Brain microvascular endothelial cell (primary cell): ENCODE data around the gene DMXL1.
"Not testable (repeated sequence)": the region's sequence is repeated elsewhere in the genome, so short reads cannot be mapped to it uniquely, and the experiment has no call there.

Source experiments
- DNase-seq: peaks from one replicate; pipeline ENCODE4 v3.0.0-alpha.2; 2020
- H3K27ac ChIP-seq: fragments of 250-450 bp; sonication (Bioruptor Pico); 2 replicates; pipeline ENCODE4 v1.5.1; 2020; ENCODE audit warnings: mild to moderate bottlenecking, moderate library complexity
- H3K27me3 ChIP-seq: fragments of 250-450 bp; sonication (Bioruptor Pico); replicated peaks from 2 replicates; pipeline ENCODE4 v1.5.1; 2020; ENCODE audit warnings: mild to moderate bottlenecking
- H3K36me3 ChIP-seq: fragments of 250-450 bp; sonication (Bioruptor Pico); replicated peaks from 2 replicates; pipeline ENCODE4 v1.5.1; 2020; ENCODE audit warnings: mild to moderate bottlenecking
- H3K4me3 ChIP-seq: 2 replicates; pipeline ENCODE4 v1.5.1; 2011; ENCODE audit warnings: low read depth, mild to moderate bottlenecking, control low read depth, low read length, moderate library complexity
- in situ Hi-C: cut with HindIII; loops from 2 replicates; pipeline ENCODE4 v1.10.0; 2017; ENCODE audit warnings: low sequenced_read_pairs, low pct_ligation_motif_present
- TF ChIP-seq, protein P1 (sequence below): IDR thresholded peaks from 2 replicates; pipeline ENCODE4 v1.5.1; 2011; ENCODE audit warnings: low read depth, mild to moderate bottlenecking, moderate library complexity, low read length, control low read depth, inconsistent platforms; ENCODE audit errors: missing control alignments

The DMXL1 gene

DNA sequence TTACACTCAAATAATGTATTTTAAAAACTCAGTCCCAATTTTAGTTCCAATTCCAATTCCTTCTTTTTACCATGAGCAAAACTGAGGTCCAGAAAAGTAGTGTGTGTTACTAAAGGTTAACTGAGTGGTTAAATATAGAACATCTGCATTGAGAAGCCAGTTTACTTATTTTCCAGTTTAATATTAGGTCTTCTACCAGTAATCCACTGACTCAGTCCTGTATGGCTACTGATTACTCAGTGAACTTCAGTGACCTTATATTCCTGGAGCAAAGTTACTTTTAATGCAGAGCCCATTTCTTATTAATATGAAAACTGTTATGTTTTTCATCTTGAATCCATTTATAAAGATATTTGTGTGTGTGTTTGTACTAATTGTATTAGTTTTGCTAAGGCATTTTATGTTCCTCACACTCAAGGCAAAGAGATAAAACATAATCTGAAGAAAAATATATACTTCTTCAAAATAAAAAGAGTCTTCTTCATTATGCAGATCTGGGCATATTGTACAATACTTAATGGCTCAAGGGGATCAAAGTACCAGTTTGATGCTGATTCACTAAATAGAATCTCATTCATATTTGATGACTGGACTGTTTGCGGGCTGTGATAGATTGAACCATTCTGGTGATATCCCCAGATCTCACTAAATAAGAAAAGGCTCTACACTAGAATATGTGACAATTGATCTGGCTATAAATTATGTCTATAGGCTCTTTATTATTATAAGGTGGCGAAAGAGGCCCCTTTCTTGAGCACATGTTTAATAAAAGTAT, 60.8 kb downstream of the DMXL1 start:
- Histone ChIP-seq H3K27ac (no peak overlapping the region), H3K27me3 (no peaks in the 10 kb centered on the region), H3K4me3 (no peak overlapping the region), H3K36me3 (no peaks in the 10 kb centered on the region)
- DNase-seq: no peak
- in situ Hi-C loops: no loop called here
- TF ChIP-seq, protein P1, sequence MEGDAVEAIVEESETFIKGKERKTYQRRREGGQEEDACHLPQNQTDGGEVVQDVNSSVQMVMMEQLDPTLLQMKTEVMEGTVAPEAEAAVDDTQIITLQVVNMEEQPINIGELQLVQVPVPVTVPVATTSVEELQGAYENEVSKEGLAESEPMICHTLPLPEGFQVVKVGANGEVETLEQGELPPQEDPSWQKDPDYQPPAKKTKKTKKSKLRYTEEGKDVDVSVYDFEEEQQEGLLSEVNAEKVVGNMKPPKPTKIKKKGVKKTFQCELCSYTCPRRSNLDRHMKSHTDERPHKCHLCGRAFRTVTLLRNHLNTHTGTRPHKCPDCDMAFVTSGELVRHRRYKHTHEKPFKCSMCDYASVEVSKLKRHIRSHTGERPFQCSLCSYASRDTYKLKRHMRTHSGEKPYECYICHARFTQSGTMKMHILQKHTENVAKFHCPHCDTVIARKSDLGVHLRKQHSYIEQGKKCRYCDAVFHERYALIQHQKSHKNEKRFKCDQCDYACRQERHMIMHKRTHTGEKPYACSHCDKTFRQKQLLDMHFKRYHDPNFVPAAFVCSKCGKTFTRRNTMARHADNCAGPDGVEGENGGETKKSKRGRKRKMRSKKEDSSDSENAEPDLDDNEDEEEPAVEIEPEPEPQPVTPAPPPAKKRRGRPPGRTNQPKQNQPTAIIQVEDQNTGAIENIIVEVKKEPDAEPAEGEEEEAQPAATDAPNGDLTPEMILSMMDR: no peak

GRCh38 chr5:119135743-119136142, 64.9 kb downstream of the DMXL1 start:
- DNase-seq, H3K27ac ChIP-seq, H3K4me3 ChIP-seq, in situ Hi-C loops, H3K27me3 ChIP-seq, H3K36me3 ChIP-seq: not testable (repeated sequence)

- no peak overlapping the region for H3K27ac ChIP-seq
- in situ Hi-C loops: no loop called here
- no peaks in the 10 kb centered on the region for H3K36me3 ChIP-seq
- H3K27me3 ChIP-seq: no peaks in the 10 kb centered on the region
- TF ChIP-seq, protein P1: no peak
- H3K4me3 ChIP-seq: no peak overlapping the region
- no peak for DNase-seq
These were observed 65.9 kb downstream of the DMXL1 start for GRCh38 chr5:119136666-119137318.

DNA sequence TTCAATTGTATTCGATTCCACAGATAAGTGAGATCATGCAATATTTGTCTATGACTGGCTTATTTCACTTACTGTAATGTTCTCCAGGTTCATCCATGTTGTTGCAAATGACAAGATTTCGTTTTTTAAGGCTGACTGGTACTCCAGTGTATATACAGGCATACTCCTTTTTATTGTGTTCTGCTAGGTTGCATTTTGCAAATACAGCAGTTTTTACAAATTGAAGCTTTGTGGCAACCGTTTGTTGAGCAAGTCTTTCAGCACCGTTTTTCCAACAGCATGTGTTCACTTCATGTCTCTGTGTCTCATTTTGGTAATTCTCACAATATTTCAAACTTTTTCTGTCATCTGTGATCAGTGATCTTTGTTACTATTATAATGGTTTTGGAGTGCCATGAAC, 82.7 kb downstream of the DMXL1 start:
- TF ChIP-seq, protein P1: no peak
- Histone ChIP-seq H3K27ac (no peak overlapping the region), H3K36me3 (peaks cover 7% of the 10 kb centered on the region), H3K4me3 (no peak overlapping the region), H3K27me3 (no peaks in the 10 kb centered on the region)
- no peak for DNase-seq
- in situ Hi-C loops: no loop called here

DNA sequence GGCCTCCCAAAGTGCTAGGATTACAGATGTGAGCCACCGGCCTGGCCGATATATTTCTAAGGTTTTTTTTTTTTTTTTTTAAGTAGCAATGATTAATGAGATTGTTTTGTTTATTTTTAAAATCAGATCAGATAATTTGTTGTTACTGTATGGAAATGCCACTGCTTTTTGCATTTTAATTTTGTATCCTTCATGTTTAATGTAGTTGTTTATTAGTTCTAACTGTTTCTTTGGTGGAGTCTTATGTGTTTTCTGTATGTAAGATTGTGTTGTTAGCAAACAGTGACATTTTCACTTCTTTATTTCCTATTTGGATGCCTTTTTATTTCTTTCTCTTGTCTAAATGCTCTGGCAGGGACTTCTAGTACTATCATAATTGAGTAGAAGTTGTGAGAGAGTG, 87.3 kb downstream of the DMXL1 start:
- TF ChIP-seq, protein P1: no peak
- no peak overlapping the region for H3K4me3 ChIP-seq
- no peaks in the 10 kb centered on the region for H3K36me3 ChIP-seq
- no peak overlapping the region for H3K27ac ChIP-seq
- in situ Hi-C loops: no loop called here
- DNase-seq: no peak
- H3K27me3 ChIP-seq: no peaks in the 10 kb centered on the region

GRCh38 chr5:119161430-119161829, 90.5 kb downstream of the DMXL1 start:
- Histone ChIP-seq H3K36me3 (no peaks in the 10 kb centered on the region), H3K4me3 (no peak overlapping the region), H3K27ac (no peak overlapping the region), H3K27me3 (no peaks in the 10 kb centered on the region)
- no peak for DNase-seq
- in situ Hi-C loops: no loop called here
- TF ChIP-seq, protein P1: no peak
